HCT116 (cell line): Measurements from ENCODE around the gene ZC3H6. TPM values are rescaled to one million over a fixed set of nuclear protein-coding genes. Genes with fewer than 3 reads are reported as not detected.

Source experiments
- ATAC-seq: fragments of 200-7000 bp; cut with Tn5 transposase; 2 replicates; pipeline ENCODE4 v1.9.1; 2020; ENCODE audit warnings: mild to moderate bottlenecking, moderate library complexity
- BruUV-seq: library from RNA; stranded (reverse); fragments of 400-500 nt; replicated peaks from 2 replicates; lab custom pipeline; 2021; lab: Mats Ljungman, UMichigan
- CTCF ChIA-PET: fragments of 300-600 bp; sonication (Branson Sonifier 250); formaldehyde crosslinking; loops from one replicate; lab custom pipeline; 2021; ENCODE audit warnings: antibody characterized with exemption; lab: Charles Lee
- POLR2A ChIA-PET: fragments of 300-600, 350-600 bp; sonication (Branson Sonifier 250); formaldehyde crosslinking; loops from one replicate; lab custom pipeline; 2021; ENCODE audit warnings: antibody characterized with exemption; lab: Charles Lee
- RAD21 ChIA-PET, 2 experiments: fragments of 300-600 bp; sonication (Branson Sonifier 250); formaldehyde crosslinking; loops; one replicate each; lab custom pipeline; 2023; ENCODE audit warnings: low total read pairs in 2 of 2; ENCODE audit not compliant: uncharacterized antibody in 2 of 2, unreplicated experiment in 2 of 2, low non-redundant PET in 1 of 2; lab: Charles Lee
- DNase-seq: peaks from one replicate; pipeline ENCODE4 v3.0.0-alpha.2; 2010; ENCODE audit warnings: low read depth, low spot score
- H2AFZ ChIP-seq: fragments of 200-600 bp; shearing (Covaris generic), sonication (generic); 2 replicates; pipeline ENCODE4 v1.6.1; 2017; ENCODE audit warnings: low read depth, mixed run types, mixed read lengths, antibody characterized with exemption, low read length; ENCODE audit not compliant: poor library complexity, severe bottlenecking
- H3K27ac ChIP-seq: 2 replicates; pipeline ENCODE4 v1.5.1; 2012; ENCODE audit warnings: low read depth, low read length
- H3K27me3 ChIP-seq: fragments of 200-600 bp; sonication (generic); 2 replicates; pipeline ENCODE4 v1.6.1; 2016; ENCODE audit warnings: mixed run types, low read length, mixed read lengths; ENCODE audit not compliant: insufficient read depth
- H3K36me3 ChIP-seq, 2 experiments: fragments of 200-500 bp in 1 of 2; fragments of 200-600 bp in 1 of 2; sonication (Bioruptor generic) in 1 of 2; sonication (generic) in 1 of 2; 2 replicates each; pipeline versions ENCODE4 v1.5.1 to v1.6.1; 2014 to 2016; ENCODE audit warnings: low read length in 2 of 2, inconsistent platforms in 1 of 2, mixed read lengths in 1 of 2, mixed run types in 1 of 2; ENCODE audit not compliant: insufficient read depth in 2 of 2, control insufficient read depth in 1 of 2
- H3K4me1 ChIP-seq, 2 experiments: fragments of 200-600 bp in 1 of 2; sonication (generic) in 1 of 2; 2 replicates each; pipeline versions ENCODE4 v1.5.1 to v1.6.1; 2012 to 2017; ENCODE audit warnings: low read length in 2 of 2, inconsistent platforms in 1 of 2, mild to moderate bottlenecking in 1 of 2, mixed read lengths in 1 of 2, mixed run types in 1 of 2, moderate library complexity in 1 of 2; ENCODE audit not compliant: insufficient read depth in 2 of 2, control insufficient read depth in 1 of 2
- H3K4me2 ChIP-seq: fragments of 200-600 bp; sonication (generic); 2 replicates; pipeline ENCODE4 v1.6.1; 2017; ENCODE audit warnings: mixed run types, low read length, mixed read lengths
- H3K4me3 ChIP-seq, 2 experiments: fragments of 200-600 bp in 1 of 2; sonication (generic) in 1 of 2; replicated peaks in 1 of 2; 2 replicates each; pipeline ENCODE4 v1.5.1; 2011 to 2016; ENCODE audit warnings: low read length in 2 of 2, control low read depth in 1 of 2, low read depth in 1 of 2, mild to moderate bottlenecking in 1 of 2, mixed read lengths in 1 of 2, mixed run types in 1 of 2
- H3K79me2 ChIP-seq: fragments of 200-600 bp; sonication (generic); 2 replicates; pipeline ENCODE4 v1.6.1; 2017; ENCODE audit warnings: mild to moderate bottlenecking, mixed run types, low read length, moderate library complexity, mixed read lengths; ENCODE audit not compliant: insufficient read depth
- H3K9ac ChIP-seq: fragments of 200-600 bp; sonication (generic); 2 replicates; pipeline ENCODE4 v1.6.1; 2016; ENCODE audit warnings: low read length, mixed read lengths
- H3K9me2 ChIP-seq: fragments of 200-600 bp; sonication (generic), shearing (Covaris generic); 2 replicates; pipeline ENCODE4 v1.6.1; 2017; ENCODE audit warnings: mixed run types, mild to moderate bottlenecking, moderate library complexity; ENCODE audit not compliant: insufficient read depth
- H3K9me3 ChIP-seq, 2 experiments: fragments of 200-500 bp in 1 of 2; fragments of 200-600 bp in 1 of 2; sonication (Bioruptor generic) in 1 of 2; sonication (generic) in 1 of 2; 2 replicates each; pipeline ENCODE4 v1.6.1; 2014 to 2017; ENCODE audit warnings: low read length in 2 of 2, mixed read lengths in 2 of 2, inconsistent platforms in 1 of 2, low read depth in 1 of 2, mild to moderate bottlenecking in 1 of 2, mixed run types in 1 of 2, moderate library complexity in 1 of 2; ENCODE audit not compliant: control insufficient read depth in 1 of 2, insufficient read depth in 1 of 2
- H4K20me1 ChIP-seq: fragments of 200-600 bp; sonication (generic), shearing (Covaris generic); 2 replicates; pipeline ENCODE4 v1.6.1; 2017; ENCODE audit warnings: mixed run types, mild to moderate bottlenecking, moderate library complexity; ENCODE audit not compliant: insufficient read depth
- CBX3 ChIP-seq: IDR thresholded peaks from 2 replicates; pipeline ENCODE4 v1.6.1; 2012; ENCODE audit warnings: low read depth
- CEBPB ChIP-seq: IDR thresholded peaks from 2 replicates; pipeline ENCODE4 v1.6.1; 2012; ENCODE audit warnings: low read depth
- ELF1 ChIP-seq: IDR thresholded peaks from 2 replicates; pipeline ENCODE4 v1.6.1; 2012; ENCODE audit warnings: low read depth, borderline replicate concordance
- JUND ChIP-seq: IDR thresholded peaks from 2 replicates; pipeline ENCODE4 v1.6.1; 2012
- POLR2A ChIP-seq: IDR thresholded peaks from 2 replicates; pipeline ENCODE4 v1.7.0; 2011; ENCODE audit warnings: borderline replicate concordance; ENCODE audit not compliant: insufficient read depth, insufficient read length; ENCODE audit errors: extremely low read depth
- intact Hi-C: fragments of 100-400 bp; cut with micrococcal nuclease; formaldehyde crosslinking; loops from 2 replicates; pipeline ENCODE4 v1.10.0; 2022
- total RNA-seq: library from RNA; stranded (reverse); gene quantifications from one replicate; pipeline ENCODE4 v1.2.1, GENCODE V29; 2021; ENCODE audit not compliant: unreplicated experiment
- TF ChIP-seq, protein P1 (sequence below): IDR thresholded peaks from 2 replicates; pipeline ENCODE4 v1.6.1; 2012; ENCODE audit warnings: low read depth
- TF ChIP-seq, protein P2 (sequence below): IDR thresholded peaks from 2 replicates; pipeline ENCODE4 v1.6.1; 2012

Gene ZC3H6
- total RNA-seq, 1 experiment from 2014 or later = 7.0 TPM

GRCh38 chr2:112332123-112332696 lies 56.8 kb downstream of the ZC3H6 start:
- Histone ChIP-seq H3K9me3 (no peaks in the 10 kb centered on the region), H3K4me3 (no peak overlapping the region), H3K36me3 (no peaks in the 10 kb centered on the region), H2AFZ (no peak overlapping the region), H3K27ac (no peak overlapping the region), H3K27me3 (no peaks in the 10 kb centered on the region), H3K79me2 (no peaks in the 10 kb centered on the region), H3K9ac (no peak overlapping the region), H4K20me1 (no peaks in the 10 kb centered on the region), H3K9me2 (no peaks in the 10 kb centered on the region), H3K4me2 (no peak overlapping the region), H3K4me1 (no peaks in the 10 kb centered on the region)
- ChIA-PET RAD21 (no interaction called here), POLR2A (no interaction called here), CTCF (no interaction called here)
- intact Hi-C loops = no loop called here
- ATAC-seq = no peak
- BruUV-seq = no TSS peak
- TF ChIP-seq JUND = no peak
- no peak for TF ChIP-seq CEBPB
- no peak for DNase-seq

DNA sequence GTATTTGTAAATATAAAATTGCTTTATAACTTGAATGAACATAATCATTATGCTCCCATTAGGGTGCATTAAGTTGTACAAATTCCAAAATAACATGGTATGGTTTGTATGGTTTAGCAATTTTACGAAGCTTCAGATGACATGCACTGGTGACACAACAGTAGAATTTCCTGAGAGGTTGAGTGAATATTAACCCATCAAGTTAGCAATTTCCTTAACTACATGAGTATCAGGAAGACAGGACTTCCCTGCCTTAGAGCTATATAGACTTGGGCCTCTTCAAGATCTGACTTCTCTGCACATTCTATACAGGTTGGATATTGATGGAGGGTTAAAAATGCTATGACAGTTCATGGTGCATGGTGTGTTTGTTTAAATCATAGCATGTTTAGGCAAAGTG lies 60.2 kb downstream of the ZC3H6 start:
- no peak overlapping the region for H3K27ac ChIP-seq
- H3K4me3 ChIP-seq = no peak overlapping the region
- ChIA-PET RAD21 (no interaction called here), CTCF (no interaction called here), POLR2A (no interaction called here)
- intact Hi-C loops = no loop called here
- H3K36me3 ChIP-seq = no peaks in the 10 kb centered on the region
- no peak for DNase-seq
- H3K9me2 ChIP-seq = no peaks in the 10 kb centered on the region
- no peak overlapping the region for H3K4me2 ChIP-seq
- no peak overlapping the region for H2AFZ ChIP-seq
- no peaks in the 10 kb centered on the region for H3K9me3 ChIP-seq
- TF ChIP-seq POLR2A (no peak), ELF1 (no peak), JUND (no peak), CEBPB (no peak), CBX3 (no peak)
- TF ChIP-seq, protein P1, sequence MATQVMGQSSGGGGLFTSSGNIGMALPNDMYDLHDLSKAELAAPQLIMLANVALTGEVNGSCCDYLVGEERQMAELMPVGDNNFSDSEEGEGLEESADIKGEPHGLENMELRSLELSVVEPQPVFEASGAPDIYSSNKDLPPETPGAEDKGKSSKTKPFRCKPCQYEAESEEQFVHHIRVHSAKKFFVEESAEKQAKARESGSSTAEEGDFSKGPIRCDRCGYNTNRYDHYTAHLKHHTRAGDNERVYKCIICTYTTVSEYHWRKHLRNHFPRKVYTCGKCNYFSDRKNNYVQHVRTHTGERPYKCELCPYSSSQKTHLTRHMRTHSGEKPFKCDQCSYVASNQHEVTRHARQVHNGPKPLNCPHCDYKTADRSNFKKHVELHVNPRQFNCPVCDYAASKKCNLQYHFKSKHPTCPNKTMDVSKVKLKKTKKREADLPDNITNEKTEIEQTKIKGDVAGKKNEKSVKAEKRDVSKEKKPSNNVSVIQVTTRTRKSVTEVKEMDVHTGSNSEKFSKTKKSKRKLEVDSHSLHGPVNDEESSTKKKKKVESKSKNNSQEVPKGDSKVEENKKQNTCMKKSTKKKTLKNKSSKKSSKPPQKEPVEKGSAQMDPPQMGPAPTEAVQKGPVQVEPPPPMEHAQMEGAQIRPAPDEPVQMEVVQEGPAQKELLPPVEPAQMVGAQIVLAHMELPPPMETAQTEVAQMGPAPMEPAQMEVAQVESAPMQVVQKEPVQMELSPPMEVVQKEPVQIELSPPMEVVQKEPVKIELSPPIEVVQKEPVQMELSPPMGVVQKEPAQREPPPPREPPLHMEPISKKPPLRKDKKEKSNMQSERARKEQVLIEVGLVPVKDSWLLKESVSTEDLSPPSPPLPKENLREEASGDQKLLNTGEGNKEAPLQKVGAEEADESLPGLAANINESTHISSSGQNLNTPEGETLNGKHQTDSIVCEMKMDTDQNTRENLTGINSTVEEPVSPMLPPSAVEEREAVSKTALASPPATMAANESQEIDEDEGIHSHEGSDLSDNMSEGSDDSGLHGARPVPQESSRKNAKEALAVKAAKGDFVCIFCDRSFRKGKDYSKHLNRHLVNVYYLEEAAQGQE = no peak
- TF ChIP-seq, protein P2, sequence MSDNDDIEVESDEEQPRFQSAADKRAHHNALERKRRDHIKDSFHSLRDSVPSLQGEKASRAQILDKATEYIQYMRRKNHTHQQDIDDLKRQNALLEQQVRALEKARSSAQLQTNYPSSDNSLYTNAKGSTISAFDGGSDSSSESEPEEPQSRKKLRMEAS = no peak
- TF ChIP-seq, all 23 proteins: peak for 0
- ATAC-seq = no peak
- BruUV-seq = no TSS peak
- H3K27me3 ChIP-seq = no peaks in the 10 kb centered on the region
- H3K79me2 ChIP-seq = no peaks in the 10 kb centered on the region
- H4K20me1 ChIP-seq = no peaks in the 10 kb centered on the region
- no peak overlapping the region for H3K9ac ChIP-seq
- H3K4me1 ChIP-seq = no peaks in the 10 kb centered on the region
